Neural progenitor cell (in vitro differentiated cells): ENCODE data around the gene IL1RAPL1.

Source experiments
- EZH2 ChIP-seq: fragments of 200-600 bp; sonication (generic); IDR thresholded peaks from 2 replicates; pipeline ENCODE4 v1.6.1; 2017; ENCODE audit warnings: antibody characterized with exemption, mild to moderate bottlenecking, moderate library complexity
- EZH2phosphoT487 ChIP-seq: fragments of 200-600 bp; sonication (generic); IDR thresholded peaks from 2 replicates; pipeline ENCODE4 v1.6.1; 2017; ENCODE audit warnings: antibody characterized with exemption
- TF ChIP-seq, protein P1 (sequence below): fragments of 200-600 bp; sonication (generic); IDR thresholded peaks from 2 replicates; pipeline ENCODE4 v1.5.1; 2017; ENCODE audit warnings: antibody characterized with exemption, mild to moderate bottlenecking

- TF ChIP-seq, protein P1, sequence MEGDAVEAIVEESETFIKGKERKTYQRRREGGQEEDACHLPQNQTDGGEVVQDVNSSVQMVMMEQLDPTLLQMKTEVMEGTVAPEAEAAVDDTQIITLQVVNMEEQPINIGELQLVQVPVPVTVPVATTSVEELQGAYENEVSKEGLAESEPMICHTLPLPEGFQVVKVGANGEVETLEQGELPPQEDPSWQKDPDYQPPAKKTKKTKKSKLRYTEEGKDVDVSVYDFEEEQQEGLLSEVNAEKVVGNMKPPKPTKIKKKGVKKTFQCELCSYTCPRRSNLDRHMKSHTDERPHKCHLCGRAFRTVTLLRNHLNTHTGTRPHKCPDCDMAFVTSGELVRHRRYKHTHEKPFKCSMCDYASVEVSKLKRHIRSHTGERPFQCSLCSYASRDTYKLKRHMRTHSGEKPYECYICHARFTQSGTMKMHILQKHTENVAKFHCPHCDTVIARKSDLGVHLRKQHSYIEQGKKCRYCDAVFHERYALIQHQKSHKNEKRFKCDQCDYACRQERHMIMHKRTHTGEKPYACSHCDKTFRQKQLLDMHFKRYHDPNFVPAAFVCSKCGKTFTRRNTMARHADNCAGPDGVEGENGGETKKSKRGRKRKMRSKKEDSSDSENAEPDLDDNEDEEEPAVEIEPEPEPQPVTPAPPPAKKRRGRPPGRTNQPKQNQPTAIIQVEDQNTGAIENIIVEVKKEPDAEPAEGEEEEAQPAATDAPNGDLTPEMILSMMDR: no peak
- TF ChIP-seq EZH2phosphoT487 (no peak), EZH2 (no peak)
These were observed 165.1 kb downstream of the IL1RAPL1 start for GRCh38 chrX:28752330-28752729.
